ENCODE measurements around the gene PSMB5. TPM values are rescaled to one million over a fixed set of nuclear protein-coding genes. Genes with fewer than 3 reads are reported as not detected.

The PSMB5 gene
- total and polyA plus RNA-seq, 2 of the 13 experiments (the other 11 are each of a cell fraction or from before 2014, with no cell fraction given) = 705 to 871 TPM

- peak; percentile 85 for TF ChIP-seq ZBTB4 (CRISPR knock-in tag; IDR thresholded peaks at IDR 0.05; ENCODE audit: borderline replicate concordance)
- TF ChIP-seq PCBP2 (optimal IDR thresholded peaks at IDR 0.05; ENCODE audit: low read depth, low read length, poor library complexity, severe bottlenecking) = no peak
- TF ChIP-seq ZNF17 (CRISPR knock-in tag; IDR thresholded peaks at IDR 0.05) = no peak
- peak; percentile 92; the same call in 1 of the 2 replicates for TF ChIP-seq EEA1 (CRISPR knock-in tag; IDR thresholded peaks at IDR 0.05; ENCODE audit: borderline replicate concordance)
- no peak for TF ChIP-seq SOX13 (IDR thresholded peaks at IDR 0.05)
- TF ChIP-seq SOX13 (CRISPR knock-in tag; conservative IDR thresholded peaks at IDR 0.05 in 1 of 2, IDR thresholded peaks at IDR 0.05 in 1 of 2) = peak; percentile 23 to 97; a peak in 3 of 4 replicates
- no peak for TF ChIP-seq SKIL (CRISPR knock-in tag; IDR thresholded peaks at IDR 0.05; ENCODE audit: borderline replicate concordance)
- TF ChIP-seq ELF3 (CRISPR knock-in tag; IDR thresholded peaks at IDR 0.05) = peak; percentile 88
- peak; percentile 92; the same call in 1 of the 2 replicates for TF ChIP-seq ZNF75D (CRISPR knock-in tag; IDR thresholded peaks at IDR 0.05; ENCODE audit: borderline replicate concordance)
- peak; percentile 95 for TF ChIP-seq ZNF710 (CRISPR knock-in tag; IDR thresholded peaks at IDR 0.05; ENCODE audit: borderline replicate concordance)
- 0 out of 2 replicates have a peak, but pooled peaks have one; percentile 74 for TF ChIP-seq ZNF383 (CRISPR knock-in tag; IDR thresholded peaks at IDR 0.05; ENCODE audit: borderline replicate concordance)
- peak; percentile 99 for TF ChIP-seq LCORL (IDR thresholded peaks at IDR 0.05)
- peak; percentile 95 for TF ChIP-seq LCORL (CRISPR knock-in tag; IDR thresholded peaks at IDR 0.05)
- TF ChIP-seq ZNF367 (CRISPR knock-in tag; IDR thresholded peaks at IDR 0.05; ENCODE audit: borderline replicate concordance) = no peak
- TF ChIP-seq ZZZ3 (CRISPR knock-in tag; IDR thresholded peaks at IDR 0.05; ENCODE audit: borderline replicate concordance) = peak; percentile 87
- TF ChIP-seq ZBTB44 (CRISPR knock-in tag; IDR thresholded peaks at IDR 0.05) = peak; percentile 86; the same call in 1 of the 2 replicates
- peak; percentile 96 for TF ChIP-seq U2AF1 (optimal IDR thresholded peaks at IDR 0.05; ENCODE audit: low read depth, low read length)
- TF ChIP-seq ZKSCAN8 (CRISPR knock-in tag; IDR thresholded peaks at IDR 0.05; ENCODE audit: borderline replicate concordance) = peak; percentile 55
Measured at GRCh38 chr14:23034498-23035302, at the start of gene PSMB5 (continued).
